Measurements from ENCODE around the gene IGFBP1. TPM values are rescaled to one million over a fixed set of nuclear protein-coding genes. Genes with fewer than 3 reads are reported as not detected.
A peak's percentile ranks its signal among the peaks of the same experiment; 100 is the strongest.

The IGFBP1 gene
- total and polyA plus RNA-seq, 2 of the 13 experiments (the other 11 are each of a cell fraction or from before 2014, with no cell fraction given) = 5.4 to 885 TPM

DNA sequence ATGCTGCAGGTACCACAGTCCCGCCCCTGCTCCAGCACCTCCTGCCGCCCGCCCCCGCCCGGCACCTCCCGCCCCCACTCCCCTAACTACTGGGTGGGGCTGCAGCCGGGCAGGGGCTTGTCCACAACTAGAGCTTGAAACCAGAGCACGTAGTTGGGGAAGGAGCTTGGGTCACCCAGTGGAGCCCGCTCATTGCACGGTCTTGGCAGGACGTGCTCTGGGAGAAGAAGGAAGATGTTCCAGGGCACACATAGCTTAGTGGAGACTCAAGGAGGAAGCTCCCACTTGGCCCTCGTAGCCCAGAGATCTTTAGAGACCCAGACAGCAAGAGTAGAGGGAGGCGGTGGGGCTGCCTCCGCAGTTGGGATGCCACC is 692 bp downstream of the IGFBP1 start (continued):
- no peak for TF ChIP-seq ZNF343 (CRISPR knock-in tag; IDR thresholded peaks at IDR 0.05)
- TF ChIP-seq ZNF432 (CRISPR knock-in tag; IDR thresholded peaks at IDR 0.05; ENCODE audit: borderline replicate concordance) = peak; percentile 23
- no peak for TF ChIP-seq TCF12 (IDR thresholded peaks at IDR 0.05)
- no peak for TF ChIP-seq TCF12 (CRISPR knock-in tag; IDR thresholded peaks at IDR 0.05)
- TF ChIP-seq MYC (CRISPR knock-in tag; IDR thresholded peaks at IDR 0.05; ENCODE audit: borderline replicate concordance) = no peak
- TF ChIP-seq ZNF7 (CRISPR knock-in tag; IDR thresholded peaks at IDR 0.05) = no peak
- TF ChIP-seq ZFP36L1 (CRISPR knock-in tag; IDR thresholded peaks at IDR 0.05) = no peak
- peak; percentile 6; the same call in 1 of the 2 replicates for TF ChIP-seq ZNF232 (CRISPR knock-in tag; IDR thresholded peaks at IDR 0.05; ENCODE audit: borderline replicate concordance)
- no peak for TF ChIP-seq SP140L (CRISPR knock-in tag; IDR thresholded peaks at IDR 0.05; ENCODE audit: borderline replicate concordance)
- peak; percentile 8; the same call in 1 of the 2 replicates for TF ChIP-seq GATA4 (IDR thresholded peaks at IDR 0.05; ENCODE audit: borderline replicate concordance, low read depth)
- no peak for TF ChIP-seq CREM (IDR thresholded peaks at IDR 0.05)
- TF ChIP-seq CREM (CRISPR knock-in tag; IDR thresholded peaks at IDR 0.05) = no peak
- TF ChIP-seq ZNF841 (CRISPR knock-in tag; IDR thresholded peaks at IDR 0.05; ENCODE audit: borderline replicate concordance) = 0 out of 2 replicates have a peak, but pooled peaks have one; percentile 38
- TF ChIP-seq KDM5A (IDR thresholded peaks at IDR 0.05; ENCODE audit: borderline replicate concordance, low read length) = 0 out of 2 replicates have a peak, but pooled peaks have one; percentile 9
- no peak for TF ChIP-seq ZNF18 (CRISPR knock-in tag; IDR thresholded peaks at IDR 0.05; ENCODE audit: insufficient replicate concordance)
- no peak for TF ChIP-seq FOXO1 (CRISPR knock-in tag; IDR thresholded peaks at IDR 0.05)
- TF ChIP-seq ZNF724P (CRISPR knock-in tag; IDR thresholded peaks at IDR 0.05; ENCODE audit: borderline replicate concordance) = no peak
- no peak for TF ChIP-seq ZNF704 (CRISPR knock-in tag; IDR thresholded peaks at IDR 0.05; ENCODE audit: borderline replicate concordance)
- no peak for TF ChIP-seq RFX3 (CRISPR knock-in tag; IDR thresholded peaks at IDR 0.05)
- TF ChIP-seq RFXANK (CRISPR knock-in tag; IDR thresholded peaks at IDR 0.05) = no peak
- TF ChIP-seq STAT5B (CRISPR knock-in tag; IDR thresholded peaks at IDR 0.05) = no peak
- no peak for TF ChIP-seq ZFX (CRISPR knock-in tag; IDR thresholded peaks at IDR 0.05; ENCODE audit: low read depth)
- TF ChIP-seq MEF2D (CRISPR knock-in tag; IDR thresholded peaks at IDR 0.05) = no peak; the same call in 1 of the 2 replicates
- TF ChIP-seq, protein P1, sequence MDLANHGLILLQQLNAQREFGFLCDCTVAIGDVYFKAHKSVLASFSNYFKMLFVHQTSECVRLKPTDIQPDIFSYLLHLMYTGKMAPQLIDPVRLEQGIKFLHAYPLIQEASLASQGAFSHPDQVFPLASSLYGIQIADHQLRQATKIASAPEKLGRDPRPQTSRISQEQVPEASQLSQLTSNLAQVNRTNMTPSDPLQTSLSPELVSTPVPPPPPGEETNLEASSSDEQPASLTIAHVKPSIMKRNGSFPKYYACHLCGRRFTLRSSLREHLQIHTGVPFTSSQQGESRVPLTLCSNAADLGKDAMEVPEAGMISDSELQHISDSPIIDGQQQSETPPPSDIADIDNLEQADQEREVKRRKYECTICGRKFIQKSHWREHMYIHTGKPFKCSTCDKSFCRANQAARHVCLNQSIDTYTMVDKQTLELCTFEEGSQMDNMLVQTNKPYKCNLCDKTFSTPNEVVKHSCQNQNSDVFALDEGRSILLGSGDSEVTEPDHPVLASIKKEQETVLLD (CRISPR knock-in tag; IDR thresholded peaks at IDR 0.05; ENCODE audit: low read depth) = no peak
- peak; percentile 0; the same call in 1 of the 2 replicates for TF ChIP-seq SMAD1 (CRISPR knock-in tag; IDR thresholded peaks at IDR 0.05; ENCODE audit: borderline replicate concordance, low read depth)
- TF ChIP-seq ZNF558 (CRISPR knock-in tag; IDR thresholded peaks at IDR 0.05; ENCODE audit: borderline replicate concordance) = peak; percentile 82; the same call in 1 of the 2 replicates
- TF ChIP-seq ZNF136 (CRISPR knock-in tag; IDR thresholded peaks at IDR 0.05; ENCODE audit: low read depth) = 0 out of 2 replicates have a peak, but pooled peaks have one; percentile 8
- TF ChIP-seq NR2F1 (CRISPR knock-in tag; IDR thresholded peaks at IDR 0.05) = no peak
- TF ChIP-seq ZNF773 (CRISPR knock-in tag; IDR thresholded peaks at IDR 0.05; ENCODE audit: borderline replicate concordance) = no peak
- TF ChIP-seq MZF1 (CRISPR knock-in tag; IDR thresholded peaks at IDR 0.05; ENCODE audit: borderline replicate concordance) = no peak; the same call in 1 of the 2 replicates

All from HepG2 (cell line).